ENCODE results near the gene RUVBL2.
A peak's percentile ranks its signal among the peaks of the same experiment; 100 is the strongest.

The RUVBL2 gene

GRCh38 chr19:49017041-49017665, 23.5 kb downstream of the RUVBL2 start, which contains the start of gene LHB:
LHB (minus strand) TSS chr19:49017091; CDS start chr19:49017081, 10 bp downstream.
- TF ChIP-seq ZBTB7A (IDR thresholded peaks at IDR 0.05; ENCODE audit: low read depth): no peak
- TF ChIP-seq REST (IDR thresholded peaks at IDR 0.05; ENCODE audit: low read depth): no peak
- no peak for TF ChIP-seq EGR1 (IDR thresholded peaks at IDR 0.05)
- TF ChIP-seq CREB1 (IDR thresholded peaks at IDR 0.05; ENCODE audit: low read depth): no peak
- TF ChIP-seq, protein P1, sequence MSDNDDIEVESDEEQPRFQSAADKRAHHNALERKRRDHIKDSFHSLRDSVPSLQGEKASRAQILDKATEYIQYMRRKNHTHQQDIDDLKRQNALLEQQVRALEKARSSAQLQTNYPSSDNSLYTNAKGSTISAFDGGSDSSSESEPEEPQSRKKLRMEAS (IDR thresholded peaks at IDR 0.05): no peak
- TF ChIP-seq TEAD4 (IDR thresholded peaks at IDR 0.05): no peak
- TF ChIP-seq FOXM1 (IDR thresholded peaks at IDR 0.05; ENCODE audit: borderline replicate concordance, low read depth): no peak
- no peak for TF ChIP-seq TAF1 (IDR thresholded peaks at IDR 0.05; ENCODE audit: low read depth)
- no peak for TF ChIP-seq YY1 (IDR thresholded peaks at IDR 0.05; ENCODE audit: low read depth)
- no peak for TF ChIP-seq NFIC (IDR thresholded peaks at IDR 0.05)
- TF ChIP-seq, protein P2, sequence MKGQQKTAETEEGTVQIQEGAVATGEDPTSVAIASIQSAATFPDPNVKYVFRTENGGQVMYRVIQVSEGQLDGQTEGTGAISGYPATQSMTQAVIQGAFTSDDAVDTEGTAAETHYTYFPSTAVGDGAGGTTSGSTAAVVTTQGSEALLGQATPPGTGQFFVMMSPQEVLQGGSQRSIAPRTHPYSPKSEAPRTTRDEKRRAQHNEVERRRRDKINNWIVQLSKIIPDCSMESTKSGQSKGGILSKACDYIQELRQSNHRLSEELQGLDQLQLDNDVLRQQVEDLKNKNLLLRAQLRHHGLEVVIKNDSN (IDR thresholded peaks at IDR 0.05): no peak
- TF ChIP-seq CEBPB (IDR thresholded peaks at IDR 0.05): no peak
- TF ChIP-seq RAD21 (IDR thresholded peaks at IDR 0.05; ENCODE audit: low read depth): no peak
- TF ChIP-seq EP300 (IDR thresholded peaks at IDR 0.05; ENCODE audit: borderline replicate concordance): no peak
- no peak for TF ChIP-seq TCF12 (IDR thresholded peaks at IDR 0.05; ENCODE audit: low read depth)

GRCh38 chr19:49017666-49018351, 24.1 kb downstream of the RUVBL2 start:
- TF ChIP-seq, protein P1 (IDR thresholded peaks at IDR 0.05): no peak

DNA sequence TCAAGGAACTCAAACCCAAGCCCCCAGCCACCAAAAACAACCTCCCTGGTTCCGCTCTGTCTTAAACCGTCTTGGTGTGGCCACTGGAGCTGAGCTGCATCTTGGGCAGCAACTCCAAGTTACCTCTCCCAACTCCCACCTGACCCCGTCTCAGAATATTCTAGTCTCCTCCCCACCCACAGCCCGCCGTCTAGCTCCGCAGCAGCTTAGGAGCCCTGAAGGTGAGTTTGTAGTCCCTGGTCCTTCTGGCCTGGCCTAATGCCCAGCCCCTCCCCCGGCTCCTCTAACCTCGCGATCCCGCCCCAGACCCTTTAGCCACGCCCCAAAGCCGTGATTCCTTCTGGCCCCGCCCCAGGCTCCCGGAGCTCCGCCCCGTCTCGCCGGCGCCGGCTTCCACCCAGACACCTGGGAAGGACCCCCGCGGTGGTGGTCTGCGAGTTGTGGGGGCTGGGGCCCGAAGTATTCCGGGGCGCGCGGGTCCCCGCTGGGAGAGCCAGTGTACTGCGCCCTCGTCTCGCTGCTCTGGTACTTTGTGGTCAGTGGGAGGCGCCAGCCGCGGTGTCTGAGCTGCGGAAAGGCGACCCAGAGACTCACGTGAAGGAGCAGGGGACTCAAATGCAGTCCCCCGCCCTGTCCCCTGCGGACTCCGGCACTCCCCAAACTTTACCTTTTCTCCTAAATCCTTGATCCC, 25.7 kb downstream of the RUVBL2 start:
- TF ChIP-seq ZBTB7A (IDR thresholded peaks at IDR 0.05; ENCODE audit: low read depth) (peak; percentile 77; the same call in 1 of the 2 replicates), FOXM1 (IDR thresholded peaks at IDR 0.05; ENCODE audit: borderline replicate concordance, low read depth) (no peak), REST (IDR thresholded peaks at IDR 0.05; ENCODE audit: low read depth) (no peak), NFIC (IDR thresholded peaks at IDR 0.05) (0 out of 2 replicates have a peak, but pooled peaks have one; percentile 28), TAF1 (IDR thresholded peaks at IDR 0.05; ENCODE audit: low read depth) (no peak)

GRCh38 chr19:49020342-49020741, 26.7 kb downstream of the RUVBL2 start:
- TF ChIP-seq, protein P1 (IDR thresholded peaks at IDR 0.05): no peak
- no peak for TF ChIP-seq FOXM1 (IDR thresholded peaks at IDR 0.05; ENCODE audit: borderline replicate concordance, low read depth)
- no peak for TF ChIP-seq EGR1 (IDR thresholded peaks at IDR 0.05)
- TF ChIP-seq, protein P2 (IDR thresholded peaks at IDR 0.05): no peak

GRCh38 chr19:49020931-49021895, 27.5 kb downstream of the RUVBL2 start:
- no peak for TF ChIP-seq REST (IDR thresholded peaks at IDR 0.05; ENCODE audit: low read depth)
- TF ChIP-seq TAF1 (IDR thresholded peaks at IDR 0.05; ENCODE audit: low read depth): no peak
- TF ChIP-seq YY1 (IDR thresholded peaks at IDR 0.05; ENCODE audit: low read depth): no peak
- TF ChIP-seq CREB1 (IDR thresholded peaks at IDR 0.05; ENCODE audit: low read depth): no peak
- no peak for TF ChIP-seq EP300 (IDR thresholded peaks at IDR 0.05; ENCODE audit: borderline replicate concordance)
- no peak for TF ChIP-seq TEAD4 (IDR thresholded peaks at IDR 0.05)
- TF ChIP-seq, protein P1 (IDR thresholded peaks at IDR 0.05): peak; percentile 91
- no peak for TF ChIP-seq CEBPB (IDR thresholded peaks at IDR 0.05)
- TF ChIP-seq FOXM1 (IDR thresholded peaks at IDR 0.05; ENCODE audit: borderline replicate concordance, low read depth): no peak
- no peak for TF ChIP-seq EGR1 (IDR thresholded peaks at IDR 0.05)
- TF ChIP-seq ZBTB7A (IDR thresholded peaks at IDR 0.05; ENCODE audit: low read depth): no peak
- no peak for TF ChIP-seq RAD21 (IDR thresholded peaks at IDR 0.05; ENCODE audit: low read depth)
- no peak for TF ChIP-seq TCF12 (IDR thresholded peaks at IDR 0.05; ENCODE audit: low read depth)
- TF ChIP-seq, protein P2 (IDR thresholded peaks at IDR 0.05): peak; percentile 58; the same call in 1 of the 2 replicates
- no peak for TF ChIP-seq NFIC (IDR thresholded peaks at IDR 0.05)

Data from Ishikawa (cell line).